DMS114 treated with DMSO at 0.1 percent for 48 hours (cell line): ENCODE measurements around the gene CAMTA1.

Experiments used
- DNase-seq: peaks from one replicate; lab custom pipeline; 2025; ENCODE audit not compliant: unreplicated experiment; lab: John Stamatoyannopoulos, UW

CAMTA1 gene

GRCh38 chr1:7348073-7348472, 562.8 kb downstream of the CAMTA1 start:
- DNase-seq = no peak

GRCh38 chr1:7348580-7348979, 563.3 kb downstream of the CAMTA1 start:
- no peak for DNase-seq

GRCh38 chr1:7350804-7351203, 565.5 kb downstream of the CAMTA1 start:
- DNase-seq = no peak

GRCh38 chr1:7351649-7352048, 566.4 kb downstream of the CAMTA1 start:
- DNase-seq = no peak

- DNase-seq = no peak
Observed at GRCh38 chr1:7352364-7352763, 567.1 kb downstream of the CAMTA1 start.

- no peak for DNase-seq
Observed at GRCh38 chr1:7352974-7353373, 567.7 kb downstream of the CAMTA1 start.

GRCh38 chr1:7355646-7356045, 570.4 kb downstream of the CAMTA1 start:
- DNase-seq = no peak

- no peak for DNase-seq
Observed at GRCh38 chr1:7356079-7356478, 570.8 kb downstream of the CAMTA1 start.

- no peak for DNase-seq
Observed at GRCh38 chr1:7358425-7358824, 573.2 kb downstream of the CAMTA1 start.

- no peak for DNase-seq
Observed at GRCh38 chr1:7360526-7360925, 575.3 kb downstream of the CAMTA1 start.

GRCh38 chr1:7362947-7363346, 577.7 kb downstream of the CAMTA1 start:
- no peak for DNase-seq

- DNase-seq = no peak
Observed at GRCh38 chr1:7363450-7363849, 578.2 kb downstream of the CAMTA1 start.

GRCh38 chr1:7365706-7366105, 580.5 kb downstream of the CAMTA1 start:
- no peak for DNase-seq

GRCh38 chr1:7366286-7366954, 581.2 kb downstream of the CAMTA1 start:
- no peak for DNase-seq

- DNase-seq = no peak
Observed at GRCh38 chr1:7366955-7367665, 581.9 kb downstream of the CAMTA1 start.

GRCh38 chr1:7369866-7370265, 584.6 kb downstream of the CAMTA1 start:
- DNase-seq = no peak

- DNase-seq = no peak
Observed at GRCh38 chr1:7371926-7372325, 586.7 kb downstream of the CAMTA1 start.

- no peak for DNase-seq
Observed at GRCh38 chr1:7372477-7373120, 587.3 kb downstream of the CAMTA1 start.

GRCh38 chr1:7373251-7373650, 588.0 kb downstream of the CAMTA1 start:
- DNase-seq = no peak

- no peak for DNase-seq
Observed at GRCh38 chr1:7373876-7374562, 588.8 kb downstream of the CAMTA1 start.

- DNase-seq = no peak
Observed at GRCh38 chr1:7374563-7375160, 589.4 kb downstream of the CAMTA1 start.
